Left colon (tissue), 2 donors: ENCODE results near the gene INHBB. TPM values are rescaled to one million over a fixed set of nuclear protein-coding genes. Genes with fewer than 3 reads are reported as not detected.
"Not testable (repeated sequence)": the region's sequence is repeated elsewhere in the genome, so short reads cannot be mapped to it uniquely, and the experiment has no call there.

ENCODE experiments used
- ATAC-seq: fragments of 200-7000 bp; cut with Tn5 transposase; one replicate; pipeline ENCODE4 v1.9.1; 2020; ENCODE audit warnings: mild to moderate bottlenecking, moderate library complexity
- DNase-seq, 2 donors: peaks; one replicate each; pipeline ENCODE4 v3.0.0-alpha.2; 2020
- intact Hi-C, 2 donors: fragments of 100-400 bp; cut with DNase I in 1 of 2; cut with micrococcal nuclease in 1 of 2; formaldehyde crosslinking; loops; one replicate each; pipeline versions ENCODE4 v1.11.2 to v1.14.0; 2022; cut with DNase I, micrococcal nuclease
- long read RNA-seq: library from polyadenylated mRNA; unstranded; transcript quantifications from one replicate; pipeline ENCODE4 v2.0.0, GENCODE V29; 2021
- total RNA-seq, 2 donors: library from RNA; stranded (reverse); fragmentation: NEBNext Ultra II Directional; extraction: Animal tissue kit (Norgen Biotek cat#: 25700); gene quantifications; one replicate each; pipeline ENCODE4 v1.2.1, GENCODE V29; 2021
- donor health status: DM: no; HTN: no; CAD: no.
- donor health status: DM: yes; HTN: yes; CAD: no.

INHBB gene
- under 1 TPM; 0.47 to 0.98 TPM for total RNA-seq
- long read RNA-seq = 0 reads

GRCh38 chr2:120346026-120346666 is at the start of gene INHBB:
Gene INHBB, plus strand, starts transcription at chr2:120346136. Its CDS starts 53 bp downstream, at chr2:120346189.
- intact Hi-C loops = no loop called here
- ATAC-seq = peak; percentile 66
- peak in 1 of 2 donors; percentile 20 for DNase-seq

- ATAC-seq = no peak
- DNase-seq = no peak
- intact Hi-C loops = no loop called here
Measured at GRCh38 chr2:120298173-120298835, 47.6 kb upstream of the INHBB start.

DNA sequence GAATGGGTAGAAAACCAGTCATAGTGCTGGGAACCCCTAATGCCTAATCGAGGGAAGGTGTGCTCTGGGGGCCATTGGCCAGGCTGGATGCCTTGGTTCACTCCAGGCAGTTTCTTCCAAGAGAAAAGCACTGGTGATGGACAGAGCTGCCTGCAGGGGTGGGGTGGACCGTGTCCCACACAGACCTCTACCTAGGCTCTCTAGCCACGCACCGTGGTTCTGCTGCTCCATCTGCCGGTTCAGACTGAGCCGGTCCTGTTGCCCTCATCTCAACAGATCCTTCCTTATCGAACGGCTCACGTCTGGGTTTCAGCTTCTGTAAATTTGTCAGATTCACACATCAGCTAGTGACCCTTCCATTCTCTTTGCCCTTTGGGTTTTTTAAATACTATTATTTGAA is 46.9 kb upstream of the INHBB start:
- intact Hi-C loops = no loop called here
- DNase-seq (no peak), ATAC-seq (no peak)

GRCh38 chr2:120299561-120299960 is 46.4 kb upstream of the INHBB start:
- intact Hi-C loops = no loop called here
- DNase-seq (no peak), ATAC-seq (no peak)

- DNase-seq (no peak), ATAC-seq (no peak)
- intact Hi-C loops = no loop called here
Measured at GRCh38 chr2:120300385-120300784, 45.6 kb upstream of the INHBB start.

DNA sequence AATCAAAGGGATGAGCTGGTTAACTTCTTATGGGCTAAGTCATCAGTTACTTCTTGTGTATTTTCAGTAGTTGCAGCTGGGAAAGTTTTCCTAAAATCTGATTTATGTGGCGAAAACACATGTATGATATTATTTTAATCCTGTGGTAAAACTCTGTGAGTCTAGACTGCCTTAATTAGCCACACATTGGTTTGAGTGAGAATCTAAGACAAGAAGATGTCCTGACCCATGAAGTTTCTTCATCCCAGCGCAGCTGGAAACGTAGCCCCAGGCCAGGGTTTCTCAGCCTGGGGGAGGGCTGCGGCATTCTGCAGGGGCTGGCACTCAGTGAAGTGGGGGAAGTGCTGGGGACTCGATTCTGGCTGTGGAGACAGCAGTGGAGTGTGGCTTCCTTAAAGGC is 44.7 kb upstream of the INHBB start:
- intact Hi-C loops = no loop called here
- no peak for ATAC-seq
- no peak for DNase-seq

GRCh38 chr2:120302301-120302700 is 43.6 kb upstream of the INHBB start:
- ATAC-seq (no peak), DNase-seq (no peak)
- intact Hi-C loops = no loop called here

GRCh38 chr2:120303177-120303576 is 42.8 kb upstream of the INHBB start:
- ATAC-seq = no peak
- intact Hi-C loops = no loop called here
- no peak for DNase-seq

GRCh38 chr2:120305296-120305695 is 40.6 kb upstream of the INHBB start:
- DNase-seq = no peak
- intact Hi-C loops = no loop called here
- ATAC-seq = peak; percentile 52

- intact Hi-C loops = no loop called here
- ATAC-seq = no peak
- no peak for DNase-seq
Measured at GRCh38 chr2:120305937-120306490, 39.9 kb upstream of the INHBB start.

DNA sequence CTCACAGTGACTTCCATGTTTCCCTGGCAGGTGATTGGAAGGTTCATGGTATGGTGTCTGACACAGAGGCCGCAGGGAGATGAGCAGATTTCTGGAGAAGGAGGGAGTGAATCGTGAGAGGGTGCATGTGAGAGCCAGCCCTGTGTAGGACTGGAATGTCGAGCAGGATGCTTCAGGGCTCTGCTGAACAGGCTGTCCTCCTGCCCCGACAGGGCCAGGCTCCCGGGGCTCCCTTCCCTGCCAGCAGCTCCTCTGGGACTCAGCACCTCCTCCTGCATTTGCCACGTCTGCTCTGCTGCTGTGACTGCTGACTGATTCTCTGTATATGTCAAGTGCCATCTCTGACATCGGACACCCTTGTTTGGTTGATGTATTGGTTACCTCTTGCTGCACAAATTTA is 38.5 kb upstream of the INHBB start:
- DNase-seq (no peak), ATAC-seq (no peak)
- intact Hi-C loops = no loop called here

GRCh38 chr2:120308038-120308910 is 37.7 kb upstream of the INHBB start:
- ATAC-seq (no peak), DNase-seq (no peak)
- intact Hi-C loops = no loop called here

GRCh38 chr2:120310136-120310535 is 35.8 kb upstream of the INHBB start:
- DNase-seq = no peak
- ATAC-seq = no peak
- intact Hi-C loops = no loop called here

DNA sequence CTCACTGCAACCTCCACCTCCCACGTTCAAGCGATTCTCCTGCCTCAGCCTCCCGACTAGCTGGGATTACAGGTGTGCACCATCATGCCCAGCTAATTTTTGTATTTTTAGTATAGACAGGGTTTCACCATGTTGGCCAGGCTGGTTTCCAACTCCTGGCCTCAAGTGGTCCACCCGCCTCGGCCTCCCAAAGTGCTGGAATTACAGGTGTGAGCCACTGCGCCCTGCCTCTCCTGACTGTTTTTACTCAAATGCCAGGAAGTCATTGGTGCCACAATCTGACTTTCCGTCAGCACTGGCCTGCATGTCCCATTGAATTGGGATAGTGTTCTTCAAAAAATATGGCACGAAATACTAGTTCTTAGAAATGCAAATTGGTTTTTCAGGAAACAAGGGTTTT is 35.1 kb upstream of the INHBB start:
- ATAC-seq, intact Hi-C loops, DNase-seq: not testable (repeated sequence)

GRCh38 chr2:120312076-120312475 is 33.9 kb upstream of the INHBB start:
- intact Hi-C loops = no loop called here
- DNase-seq = no peak
- no peak for ATAC-seq

DNA sequence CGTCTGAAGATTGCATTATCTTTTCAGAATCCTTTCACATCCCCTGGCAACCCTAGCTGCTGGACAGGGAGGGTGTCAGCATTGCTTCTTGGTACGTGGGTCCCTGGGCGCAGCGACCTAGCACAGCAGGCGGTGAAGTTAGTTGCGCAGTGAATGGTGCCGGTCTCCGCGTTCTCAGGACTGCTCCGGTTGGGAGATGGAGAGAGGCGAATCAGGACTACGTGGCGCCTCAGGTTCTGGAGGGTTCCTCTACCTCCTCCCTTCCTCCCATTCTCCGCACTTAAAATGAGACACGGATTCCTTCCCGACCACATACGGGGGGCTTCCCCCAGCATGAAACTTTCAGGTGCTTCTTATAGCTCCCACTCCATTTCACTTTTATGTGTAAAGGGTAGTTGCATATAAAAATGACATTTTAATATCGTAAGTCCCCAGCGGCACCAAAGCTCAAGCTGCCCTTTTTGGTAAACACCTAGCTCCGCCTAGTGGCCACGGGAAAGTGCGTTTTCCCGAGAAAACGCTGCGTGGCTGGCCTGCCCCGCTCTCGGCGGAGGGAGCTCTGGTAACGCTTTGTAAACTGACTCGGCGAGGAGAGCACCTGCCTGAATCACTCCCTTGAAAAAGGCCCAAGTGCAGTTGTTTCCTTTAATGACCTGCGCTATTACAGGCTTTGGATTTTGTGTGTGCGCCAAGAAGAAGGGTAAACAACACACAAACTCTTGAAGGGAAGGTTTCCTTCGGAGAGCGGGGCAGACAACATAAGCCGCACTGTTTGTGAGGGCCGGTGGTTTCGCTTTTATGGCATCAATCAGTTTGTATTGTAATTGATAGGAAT is 32.9 kb upstream of the INHBB start:
- ATAC-seq (peak; percentile 85), DNase-seq (peak; percentile 76 to 88)
- intact Hi-C loops = no loop called here

DNA sequence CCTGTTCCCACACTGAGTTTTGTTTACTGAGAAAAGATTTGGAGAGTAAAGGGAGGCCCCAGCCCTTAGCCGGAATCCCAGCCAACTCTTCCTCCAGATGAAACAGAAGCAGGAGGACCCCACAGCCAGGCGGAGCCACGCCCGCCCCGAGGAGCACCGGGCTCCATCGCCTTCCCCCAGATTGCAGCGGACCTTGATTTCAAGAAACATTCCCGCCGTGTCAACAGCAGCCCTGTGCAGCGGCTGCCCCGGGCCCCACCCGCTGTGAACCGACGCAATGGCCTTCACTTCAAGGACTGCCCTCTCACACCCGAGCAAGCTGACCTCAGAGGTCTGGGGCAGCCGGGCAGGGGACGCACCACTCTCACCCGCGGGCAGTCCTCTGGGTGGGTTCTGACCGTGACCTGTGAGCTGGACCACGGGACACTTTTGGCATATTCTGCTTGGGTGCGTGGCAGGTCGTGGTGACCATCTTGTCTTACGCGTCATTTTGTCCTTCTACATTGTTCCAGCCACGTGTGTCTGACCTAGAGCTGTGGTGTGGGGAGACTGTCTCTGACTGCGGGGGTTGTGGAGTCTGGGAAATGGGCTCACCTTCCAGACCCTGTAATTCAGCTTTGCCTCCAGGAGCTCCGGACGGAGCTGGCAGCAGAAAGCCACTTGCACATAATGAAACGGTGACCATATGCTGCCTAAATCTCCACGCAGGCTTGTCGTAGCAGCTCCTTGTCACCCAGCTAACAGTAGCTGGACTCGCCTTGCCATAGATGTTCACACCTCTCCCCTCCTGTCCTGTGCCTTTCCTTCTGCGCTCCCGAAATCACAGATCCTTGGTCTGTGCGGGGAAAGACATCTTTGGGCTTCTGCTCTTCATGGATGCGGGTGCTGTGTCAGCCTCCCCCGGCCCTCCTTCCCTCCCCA is 32.0 kb upstream of the INHBB start:
- ATAC-seq = peak; percentile 62
- intact Hi-C loops = no loop called here

More for the DNA sequence above, 32.0 kb upstream of the INHBB start:
- peak in 1 of 2 donors; percentile 21 for DNase-seq
